WTC11 (cell line): ENCODE measurements around the gene EMILIN1. TPM values are rescaled to one million over a fixed set of nuclear protein-coding genes. Genes with fewer than 3 reads are reported as not detected.
A peak's percentile ranks its signal among the peaks of the same experiment; 100 is the strongest.

Source experiments
- ATAC-seq: fragments of 200-7000 bp; cut with Tn5 transposase; 2 replicates; pipeline ENCODE4 v1.10.0; 2021; ENCODE audit warnings: mild to moderate bottlenecking, moderate library complexity
- CTCF ChIA-PET: fragments of 300-600 bp; sonication (Branson Sonifier 250); formaldehyde crosslinking; loops from one replicate; lab custom pipeline; 2021; ENCODE audit warnings: antibody characterized with exemption; lab: Charles Lee
- POLR2A ChIA-PET: fragments of 350-600 bp; sonication (Branson Sonifier 250); formaldehyde crosslinking; loops from one replicate; lab custom pipeline; 2021; ENCODE audit warnings: antibody characterized with exemption; lab: Charles Lee
- DNase-seq: peaks from one replicate; pipeline ENCODE4 v3.0.0; 2021; ENCODE audit warnings: low spot score
- H3K27ac Mint-ChIP-seq: 2 replicates; pipeline ENCODE4 v1.8.0; 2021; ENCODE audit warnings: mixed read lengths
- H3K27me3 Mint-ChIP-seq: 2 replicates; pipeline ENCODE4 v1.8.0; 2021; ENCODE audit warnings: low read depth, mild to moderate bottlenecking, moderate library complexity, mixed read lengths
- H3K36me3 Mint-ChIP-seq: 2 replicates; pipeline ENCODE4 v1.8.0; 2021; ENCODE audit warnings: mixed read lengths
- H3K4me1 Mint-ChIP-seq: 2 replicates; pipeline ENCODE4 v1.8.0; 2022; ENCODE audit warnings: mixed read lengths
- H3K4me3 Mint-ChIP-seq: 2 replicates; pipeline ENCODE4 v1.8.0; 2021; ENCODE audit warnings: mild to moderate bottlenecking, moderate library complexity, mixed read lengths
- H3K9me3 Mint-ChIP-seq: 2 replicates; pipeline ENCODE4 v1.8.0; 2021; ENCODE audit warnings: mixed read lengths
- ATF1 ChIP-seq: sonication (generic); formaldehyde crosslinking; IDR thresholded peaks from 2 replicates; pipeline ENCODE4 v1.8.1; 2023; ENCODE audit warnings: mild to moderate bottlenecking, moderate library complexity, missing genetic modification reagents
- CTCF ChIP-seq: fragments of 200-600 bp; IDR thresholded peaks from 2 replicates; pipeline ENCODE4 v1.8.0; 2022; ENCODE audit warnings: antibody characterized with exemption
- E2F4 ChIP-seq: sonication (generic); formaldehyde crosslinking; IDR thresholded peaks from 2 replicates; pipeline ENCODE4 v1.8.1; 2022; ENCODE audit warnings: low read depth, mild to moderate bottlenecking, moderate library complexity, missing genetic modification reagents, borderline replicate concordance
- NR2C2 ChIP-seq: sonication (generic); formaldehyde crosslinking; IDR thresholded peaks from 2 replicates; pipeline ENCODE4 v1.8.0; 2022; ENCODE audit warnings: mild to moderate bottlenecking, missing genetic modification reagents
- SMAD3 ChIP-seq: sonication (generic); formaldehyde crosslinking; IDR thresholded peaks from 2 replicates; pipeline ENCODE4 v1.8.0; 2022; ENCODE audit warnings: missing genetic modification reagents, mild to moderate bottlenecking, borderline replicate concordance
- TP53 ChIP-seq: sonication (generic); formaldehyde crosslinking; IDR thresholded peaks from 2 replicates; pipeline ENCODE4 v1.8.1; 2023; ENCODE audit warnings: mild to moderate bottlenecking, missing genetic modification reagents
- ZNF317 ChIP-seq: sonication (generic); formaldehyde crosslinking; IDR thresholded peaks from 2 replicates; pipeline ENCODE4 v1.8.1; 2023; ENCODE audit warnings: low read depth, mild to moderate bottlenecking, moderate library complexity, missing genetic modification reagents, borderline replicate concordance
- ZNF416 ChIP-seq: fragments of 250-450 bp; sonication (Bioruptor Pico); IDR thresholded peaks from 2 replicates; pipeline ENCODE4 v1.9.0; 2021; ENCODE audit warnings: mild to moderate bottlenecking, inconsistent platforms
- ZNF532 ChIP-seq: fragments of 250-450 bp; sonication (Bioruptor Pico); IDR thresholded peaks from 2 replicates; pipeline ENCODE4 v1.9.0; 2021; ENCODE audit warnings: mild to moderate bottlenecking, borderline replicate concordance
- total RNA-seq: library from RNA; stranded (reverse); gene quantifications from 3 replicates; pipeline ENCODE4 v1.2.3, GENCODE V29; 2021
- TF ChIP-seq, protein P1 (sequence below): sonication (generic); formaldehyde crosslinking; conservative IDR thresholded peaks from 2 replicates; pipeline ENCODE4 v1.8.1; 2023; ENCODE audit warnings: mild to moderate bottlenecking, low read depth, missing genetic modification reagents, moderate library complexity
- TF ChIP-seq, protein P2 (sequence below): sonication (generic); formaldehyde crosslinking; IDR thresholded peaks from 2 replicates; pipeline ENCODE4 v1.8.0; 2022; ENCODE audit warnings: mild to moderate bottlenecking, missing genetic modification reagents
- TF ChIP-seq, protein P3 (sequence below): sonication (generic); formaldehyde crosslinking; IDR thresholded peaks from 2 replicates; pipeline ENCODE4 v1.8.0; 2022; ENCODE audit warnings: mild to moderate bottlenecking, missing genetic modification reagents
- TF ChIP-seq, protein P4 (sequence below): sonication (generic); formaldehyde crosslinking; IDR thresholded peaks from 2 replicates; pipeline ENCODE4 v1.8.1; 2023; ENCODE audit warnings: mild to moderate bottlenecking, missing genetic modification reagents

EMILIN1 gene
- total RNA-seq, 1 experiment from 2014 or later, result 3.5 TPM

DNA sequence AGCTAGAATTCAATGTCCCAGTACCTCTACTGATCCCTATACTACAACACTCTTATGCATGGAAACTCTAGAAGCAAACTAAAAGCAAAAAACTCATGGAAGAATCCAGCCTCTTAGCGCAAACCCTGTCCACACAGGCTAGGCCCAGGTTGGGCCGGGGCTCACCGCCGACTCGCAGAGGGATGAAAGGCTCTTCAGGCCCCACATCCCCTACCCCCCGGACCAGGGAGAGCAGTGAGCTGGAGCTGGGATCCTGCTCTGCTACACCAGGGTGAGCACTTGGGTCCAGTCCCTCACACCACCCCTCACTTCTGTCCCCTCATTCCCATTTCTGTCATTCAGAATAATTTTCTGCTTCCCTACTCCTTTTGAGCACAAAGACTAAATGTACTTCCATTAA lies 9.0 kb upstream of the EMILIN1 start (continued):
- TF ChIP-seq CTCF (no peak), TP53 (no peak), ZNF317 (no peak), ZNF416 (CRISPR knock-in tag) (no peak), SMAD3 (CRISPR knock-in tag) (no peak), ZNF532 (CRISPR knock-in tag) (no peak), E2F4 (CRISPR knock-in tag) (no peak)
- TF ChIP-seq, protein P1, sequence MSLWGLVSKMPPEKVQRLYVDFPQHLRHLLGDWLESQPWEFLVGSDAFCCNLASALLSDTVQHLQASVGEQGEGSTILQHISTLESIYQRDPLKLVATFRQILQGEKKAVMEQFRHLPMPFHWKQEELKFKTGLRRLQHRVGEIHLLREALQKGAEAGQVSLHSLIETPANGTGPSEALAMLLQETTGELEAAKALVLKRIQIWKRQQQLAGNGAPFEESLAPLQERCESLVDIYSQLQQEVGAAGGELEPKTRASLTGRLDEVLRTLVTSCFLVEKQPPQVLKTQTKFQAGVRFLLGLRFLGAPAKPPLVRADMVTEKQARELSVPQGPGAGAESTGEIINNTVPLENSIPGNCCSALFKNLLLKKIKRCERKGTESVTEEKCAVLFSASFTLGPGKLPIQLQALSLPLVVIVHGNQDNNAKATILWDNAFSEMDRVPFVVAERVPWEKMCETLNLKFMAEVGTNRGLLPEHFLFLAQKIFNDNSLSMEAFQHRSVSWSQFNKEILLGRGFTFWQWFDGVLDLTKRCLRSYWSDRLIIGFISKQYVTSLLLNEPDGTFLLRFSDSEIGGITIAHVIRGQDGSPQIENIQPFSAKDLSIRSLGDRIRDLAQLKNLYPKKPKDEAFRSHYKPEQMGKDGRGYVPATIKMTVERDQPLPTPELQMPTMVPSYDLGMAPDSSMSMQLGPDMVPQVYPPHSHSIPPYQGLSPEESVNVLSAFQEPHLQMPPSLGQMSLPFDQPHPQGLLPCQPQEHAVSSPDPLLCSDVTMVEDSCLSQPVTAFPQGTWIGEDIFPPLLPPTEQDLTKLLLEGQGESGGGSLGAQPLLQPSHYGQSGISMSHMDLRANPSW (CRISPR knock-in tag), result no peak
- TF ChIP-seq, protein P2, sequence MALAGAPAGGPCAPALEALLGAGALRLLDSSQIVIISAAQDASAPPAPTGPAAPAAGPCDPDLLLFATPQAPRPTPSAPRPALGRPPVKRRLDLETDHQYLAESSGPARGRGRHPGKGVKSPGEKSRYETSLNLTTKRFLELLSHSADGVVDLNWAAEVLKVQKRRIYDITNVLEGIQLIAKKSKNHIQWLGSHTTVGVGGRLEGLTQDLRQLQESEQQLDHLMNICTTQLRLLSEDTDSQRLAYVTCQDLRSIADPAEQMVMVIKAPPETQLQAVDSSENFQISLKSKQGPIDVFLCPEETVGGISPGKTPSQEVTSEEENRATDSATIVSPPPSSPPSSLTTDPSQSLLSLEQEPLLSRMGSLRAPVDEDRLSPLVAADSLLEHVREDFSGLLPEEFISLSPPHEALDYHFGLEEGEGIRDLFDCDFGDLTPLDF, result no peak
- TF ChIP-seq, protein P3, sequence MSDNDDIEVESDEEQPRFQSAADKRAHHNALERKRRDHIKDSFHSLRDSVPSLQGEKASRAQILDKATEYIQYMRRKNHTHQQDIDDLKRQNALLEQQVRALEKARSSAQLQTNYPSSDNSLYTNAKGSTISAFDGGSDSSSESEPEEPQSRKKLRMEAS (CRISPR knock-in tag), result no peak
- TF ChIP-seq, protein P4, sequence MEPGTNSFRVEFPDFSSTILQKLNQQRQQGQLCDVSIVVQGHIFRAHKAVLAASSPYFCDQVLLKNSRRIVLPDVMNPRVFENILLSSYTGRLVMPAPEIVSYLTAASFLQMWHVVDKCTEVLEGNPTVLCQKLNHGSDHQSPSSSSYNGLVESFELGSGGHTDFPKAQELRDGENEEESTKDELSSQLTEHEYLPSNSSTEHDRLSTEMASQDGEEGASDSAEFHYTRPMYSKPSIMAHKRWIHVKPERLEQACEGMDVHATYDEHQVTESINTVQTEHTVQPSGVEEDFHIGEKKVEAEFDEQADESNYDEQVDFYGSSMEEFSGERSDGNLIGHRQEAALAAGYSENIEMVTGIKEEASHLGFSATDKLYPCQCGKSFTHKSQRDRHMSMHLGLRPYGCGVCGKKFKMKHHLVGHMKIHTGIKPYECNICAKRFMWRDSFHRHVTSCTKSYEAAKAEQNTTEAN, result no peak

- CTCF ChIA-PET, result interaction anchor here (3.4 kb wide), 1 partner anchor 19 kb away, joined by 17 read pairs; the partner anchor contains the start of gene AGBL5
- H3K36me3 Mint-ChIP-seq, result peaks cover 36% of the 10 kb centered on the region
- DNase-seq (no peak), ATAC-seq (no peak)
- no peak overlapping the region for H3K27ac Mint-ChIP-seq
- H3K4me3 Mint-ChIP-seq, result peak overlapping the region; percentile 98
- no peaks in the 10 kb centered on the region; the same call in 1 of the 2 replicates for H3K27me3 Mint-ChIP-seq
- no peaks in the 10 kb centered on the region for H3K9me3 Mint-ChIP-seq
- H3K4me1 Mint-ChIP-seq, result peaks cover 11% of the 10 kb centered on the region
- POLR2A ChIA-PET, result no interaction called here
- no peak for TF ChIP-seq ATF1 (CRISPR knock-in tag)
- TF ChIP-seq NR2C2 (CRISPR knock-in tag), result no peak
Measured at GRCh38 chr2:27069961-27070618, 8.3 kb upstream of the EMILIN1 start.
